Anterior cingulate cortex (tissue), 58 donors: Measurements from ENCODE around the gene SLC7A1.
A peak's percentile ranks its signal among the peaks of the same experiment; 100 is the strongest.

Experiments
- DNase-seq, 58 donors: peaks; one replicate each; lab custom pipeline; 2025; lab: John Stamatoyannopoulos, UW

Gene SLC7A1

DNA sequence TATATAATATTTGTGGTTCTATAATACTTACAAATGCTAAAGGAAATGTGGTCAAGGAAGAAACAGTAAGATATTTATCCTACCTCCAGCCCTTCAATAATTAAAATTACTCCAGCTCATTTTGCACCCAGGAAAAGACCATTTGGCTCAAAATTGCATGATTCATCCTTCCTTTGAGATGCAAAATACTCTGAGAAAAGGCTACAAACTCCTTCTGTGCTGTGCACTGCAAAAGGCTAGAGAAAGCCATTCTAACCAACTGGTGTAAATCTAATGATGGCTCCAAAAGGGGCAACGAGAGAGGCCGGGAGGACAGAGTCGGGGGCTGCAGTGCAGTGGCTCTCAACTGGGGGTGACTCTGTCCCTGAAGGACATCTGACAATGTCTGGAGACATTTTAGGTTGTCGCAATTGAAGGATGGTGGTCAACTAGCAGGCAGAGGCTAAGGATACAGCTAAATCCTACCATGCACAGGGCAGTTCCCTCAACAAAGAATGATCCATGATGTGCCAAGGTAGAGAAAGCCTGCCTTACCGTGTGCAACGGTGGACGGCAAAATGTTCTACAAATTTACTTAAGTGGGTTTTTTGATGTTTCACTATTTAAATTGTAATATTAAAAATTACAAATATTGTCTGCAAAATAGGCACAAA, 32.6 kb downstream of the SLC7A1 start:
- peak in 1 of 58 donors; percentile 10 for DNase-seq

DNA sequence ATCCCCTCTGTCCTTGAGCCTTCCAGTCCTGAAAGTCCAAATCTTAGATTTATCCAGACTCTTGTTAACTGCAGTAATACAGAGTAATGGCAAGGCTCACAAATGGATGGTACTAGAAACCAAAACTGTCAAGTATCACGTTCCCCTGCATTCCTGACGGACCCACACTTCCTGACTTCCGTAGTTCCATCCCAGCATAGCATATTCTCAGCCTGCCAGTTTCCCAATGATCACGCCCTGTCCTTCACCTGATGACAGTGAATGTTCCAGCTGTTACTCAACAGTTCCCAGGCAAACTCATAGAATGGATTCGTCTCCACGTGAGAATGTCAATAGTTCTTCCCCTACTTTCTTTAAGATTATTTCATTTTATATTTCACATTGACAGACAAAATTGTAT, 33.6 kb downstream of the SLC7A1 start:
- no peak for DNase-seq

DNA sequence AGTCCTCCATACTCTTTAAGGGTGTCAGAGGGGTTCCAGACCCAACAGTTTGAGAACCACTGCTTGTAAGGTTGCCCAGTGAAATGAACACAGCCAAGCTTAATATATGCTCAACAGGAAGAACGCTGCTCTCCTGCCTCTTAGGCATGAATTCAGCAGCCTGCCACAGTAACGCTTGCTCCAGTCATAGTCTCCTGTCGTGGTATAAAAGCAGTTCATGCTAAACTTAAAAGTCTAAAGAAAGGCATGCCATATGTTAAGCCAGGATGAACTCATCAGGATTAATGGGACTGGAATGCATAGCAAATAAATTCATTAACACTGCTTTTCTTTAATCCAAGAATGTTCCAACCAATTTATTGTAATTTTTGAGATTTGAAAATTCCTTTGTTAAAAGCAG, 38.7 kb downstream of the SLC7A1 start:
- DNase-seq: no peak

DNA sequence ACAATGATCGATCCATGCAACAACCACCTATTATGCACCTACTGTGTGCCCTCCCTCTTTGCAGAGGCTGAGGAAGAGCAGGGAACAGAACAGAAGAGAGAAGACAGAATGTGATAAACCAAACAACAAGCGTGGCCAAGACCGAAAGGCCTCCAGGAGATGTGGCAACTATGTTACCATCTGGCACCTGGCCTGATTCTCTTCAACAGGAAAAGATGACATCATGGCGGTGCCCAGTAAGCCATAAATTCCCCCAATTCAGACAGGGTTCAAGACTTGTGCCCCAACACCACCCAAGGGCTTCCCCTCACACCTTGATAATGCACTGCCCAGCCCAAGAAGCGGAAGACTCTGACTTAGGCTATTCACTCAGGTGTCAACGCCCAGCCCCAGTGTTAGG, 44.3 kb downstream of the SLC7A1 start:
- no peak for DNase-seq

DNA sequence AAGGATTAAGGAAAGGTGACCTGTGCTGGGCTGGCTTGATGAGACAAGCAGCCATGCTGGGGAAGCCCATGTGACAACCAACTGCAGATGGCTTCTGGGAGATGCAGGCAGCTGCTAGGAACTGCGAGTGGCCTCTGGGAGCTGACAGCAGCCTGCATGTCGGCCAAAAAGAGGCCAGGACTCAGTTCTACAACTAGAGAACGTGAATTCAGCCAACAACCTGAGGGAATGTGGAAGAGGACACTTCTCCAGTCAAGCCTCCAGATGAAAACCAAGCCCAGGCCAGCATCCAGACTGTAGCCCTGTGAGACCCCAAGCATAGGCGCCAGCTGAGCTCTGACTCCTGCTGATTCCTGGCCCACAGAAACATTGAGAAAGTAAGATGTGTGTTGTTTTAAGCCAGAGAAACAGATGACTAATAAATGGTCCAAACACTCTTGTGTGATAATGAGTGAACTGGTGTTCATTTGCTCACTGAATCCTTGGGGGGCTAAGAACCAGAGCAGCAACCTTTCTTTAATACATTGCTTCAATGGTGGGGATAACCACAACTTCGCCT, 45.0 kb downstream of the SLC7A1 start:
- DNase-seq: no peak

DNA sequence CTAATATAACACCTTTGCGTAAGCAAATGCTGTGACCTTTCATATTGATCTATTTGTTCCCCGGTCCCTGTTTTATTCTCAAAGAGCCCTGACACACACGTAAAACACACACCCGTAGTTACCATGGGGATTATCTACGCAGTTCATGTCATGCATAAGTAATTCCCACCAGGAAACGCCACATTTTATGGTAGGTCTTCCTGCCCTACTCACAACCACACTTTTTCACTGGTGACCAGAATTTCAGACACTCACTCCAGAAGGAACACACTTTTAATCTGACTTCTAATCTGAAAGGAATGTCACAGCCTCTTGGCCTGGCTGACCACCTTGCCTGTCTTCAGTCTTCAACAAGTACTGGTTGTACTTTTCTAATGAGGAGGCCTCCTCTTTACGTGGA, 46.8 kb downstream of the SLC7A1 start:
- DNase-seq: no peak

DNA sequence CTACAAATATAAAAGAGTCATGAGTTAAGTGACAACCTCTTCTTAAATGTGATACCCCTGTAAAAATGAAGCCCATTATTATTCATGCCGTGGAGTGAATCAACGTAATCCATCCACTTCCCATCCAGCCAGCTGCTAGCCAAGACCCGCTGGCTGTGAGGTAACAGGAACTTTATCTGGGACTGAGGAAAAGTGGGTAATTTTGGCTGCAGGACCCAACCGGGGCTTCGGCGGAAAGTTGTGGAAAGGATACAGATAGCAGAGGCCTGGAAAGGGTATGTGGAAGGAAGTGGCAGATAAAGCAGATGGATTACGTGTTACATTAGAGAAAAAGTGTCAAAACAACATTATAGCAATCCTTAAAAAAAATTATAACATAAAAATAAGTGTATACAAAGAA, 48.3 kb downstream of the SLC7A1 start:
- DNase-seq: no peak

DNA sequence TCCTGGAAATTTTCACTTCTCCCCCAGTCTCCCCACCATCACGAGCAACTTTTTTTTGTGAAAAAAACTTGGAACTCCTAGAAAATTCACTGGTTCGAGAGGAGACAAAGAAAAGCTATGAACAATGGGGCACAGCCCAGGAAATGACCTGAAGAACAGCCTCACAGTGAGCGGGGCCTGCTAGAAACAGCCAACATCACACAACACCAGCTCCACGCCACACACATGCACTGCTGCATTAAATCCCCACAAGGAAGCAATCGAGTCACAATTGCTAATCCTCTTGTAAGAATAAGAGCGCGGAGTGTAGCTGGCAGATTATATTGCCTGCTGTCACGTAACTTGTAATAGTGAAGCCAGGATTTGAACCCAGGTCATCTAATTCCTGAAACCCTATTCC, 48.8 kb downstream of the SLC7A1 start:
- DNase-seq: no peak

DNA sequence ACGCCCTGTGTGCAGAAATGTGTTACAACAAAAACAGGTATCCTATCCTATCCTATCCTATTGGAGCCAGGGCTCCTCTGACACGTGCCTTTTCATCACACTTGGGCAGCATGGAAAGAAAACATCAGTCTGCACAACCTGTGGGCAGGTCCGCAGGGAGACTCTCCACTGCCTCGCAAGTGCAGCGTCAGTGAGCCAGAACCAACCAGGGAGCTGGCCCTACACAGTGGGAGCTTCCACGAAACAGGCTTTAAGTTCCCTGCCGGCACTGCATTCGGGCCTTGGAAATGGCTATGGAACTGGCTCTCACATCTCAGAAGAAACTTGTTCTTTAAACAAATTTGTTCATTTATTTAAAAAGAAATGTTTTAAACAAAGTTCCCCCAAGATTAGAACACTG, 49.5 kb downstream of the SLC7A1 start:
- no peak for DNase-seq

DNA sequence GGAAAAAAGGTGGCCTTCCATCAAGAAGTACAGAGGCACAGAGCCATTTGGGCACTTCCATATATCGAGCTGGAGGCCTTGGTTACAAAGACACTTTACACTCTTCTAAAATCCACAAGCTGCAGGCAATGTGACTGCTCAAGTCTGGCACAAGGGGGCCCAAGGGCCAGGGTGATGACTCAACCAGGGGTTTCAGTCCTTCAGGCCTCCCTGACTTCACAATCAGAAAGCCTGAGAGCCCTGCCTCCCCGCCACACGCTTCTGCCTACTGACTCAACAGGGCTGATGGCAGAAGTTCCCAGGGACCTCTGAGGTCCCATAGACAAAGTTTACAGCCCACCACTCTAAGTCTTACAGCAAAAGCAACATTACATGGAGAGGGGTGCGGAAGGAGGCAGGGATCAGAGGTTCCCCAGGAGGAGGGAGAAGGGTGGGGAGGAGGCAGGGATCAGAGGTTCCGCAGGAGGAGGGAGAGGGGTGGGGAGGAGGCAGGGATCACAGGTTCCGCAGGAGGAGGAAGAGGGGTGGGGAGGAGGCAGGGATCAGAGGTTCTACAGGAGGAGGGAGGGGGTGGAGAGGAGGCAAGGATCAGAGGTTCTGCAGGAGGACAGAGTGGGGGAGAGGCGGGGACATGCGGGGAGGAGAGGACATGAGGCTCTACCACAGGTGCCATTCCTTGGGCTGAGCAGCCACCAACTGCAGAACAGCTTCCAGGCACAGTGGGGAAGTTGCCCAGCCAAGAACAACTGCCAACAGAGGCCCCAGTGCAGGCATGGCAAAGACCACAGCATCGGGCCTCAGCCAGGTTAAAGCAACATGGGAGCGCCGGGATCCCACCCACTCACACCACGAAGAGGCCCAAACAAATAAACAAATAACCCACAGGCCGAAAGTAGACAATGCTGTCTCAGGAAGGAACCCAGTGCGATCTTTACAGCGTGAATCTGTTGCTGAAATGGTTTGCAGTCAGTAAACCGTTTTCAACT, 52.0 kb downstream of the SLC7A1 start:
- no peak for DNase-seq

DNA sequence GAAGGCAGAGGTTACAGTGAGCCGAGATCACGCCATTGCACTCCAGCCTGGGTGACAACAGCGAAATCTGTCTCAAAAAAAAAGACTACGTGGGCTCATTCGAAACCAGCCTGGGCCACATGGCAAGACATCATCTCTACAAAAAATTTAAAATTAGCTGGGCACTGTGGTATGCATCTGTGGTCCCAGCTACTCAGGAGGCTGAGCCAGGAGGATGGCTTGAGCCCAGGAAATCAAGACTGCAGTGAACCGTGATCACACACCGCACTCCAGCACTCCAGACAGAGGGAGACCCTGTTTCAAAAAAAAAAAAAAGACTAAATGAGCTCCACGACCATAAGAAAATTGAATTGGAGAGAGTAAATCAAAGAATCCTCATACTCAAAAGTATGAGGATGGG, 53.1 kb downstream of the SLC7A1 start:
- no peak for DNase-seq

DNA sequence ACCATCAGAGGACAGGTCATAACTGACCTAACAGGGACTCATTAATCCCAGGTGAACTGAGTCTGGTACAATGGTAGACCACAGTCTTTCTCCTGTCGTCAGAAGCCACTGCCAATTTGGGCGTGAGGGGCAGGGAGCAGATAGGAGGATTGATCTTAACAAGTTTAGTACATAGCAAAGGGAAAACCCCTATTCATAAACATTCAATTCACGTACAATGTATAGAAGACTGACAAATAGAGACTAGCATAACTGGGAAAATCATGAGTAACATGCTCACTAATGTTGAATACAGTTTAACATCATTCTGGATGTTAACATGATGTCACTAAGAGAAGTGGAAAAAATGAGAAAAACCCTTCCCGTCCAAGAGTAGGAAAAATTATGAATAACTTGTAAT, 54.1 kb downstream of the SLC7A1 start:
- DNase-seq: no peak

DNA sequence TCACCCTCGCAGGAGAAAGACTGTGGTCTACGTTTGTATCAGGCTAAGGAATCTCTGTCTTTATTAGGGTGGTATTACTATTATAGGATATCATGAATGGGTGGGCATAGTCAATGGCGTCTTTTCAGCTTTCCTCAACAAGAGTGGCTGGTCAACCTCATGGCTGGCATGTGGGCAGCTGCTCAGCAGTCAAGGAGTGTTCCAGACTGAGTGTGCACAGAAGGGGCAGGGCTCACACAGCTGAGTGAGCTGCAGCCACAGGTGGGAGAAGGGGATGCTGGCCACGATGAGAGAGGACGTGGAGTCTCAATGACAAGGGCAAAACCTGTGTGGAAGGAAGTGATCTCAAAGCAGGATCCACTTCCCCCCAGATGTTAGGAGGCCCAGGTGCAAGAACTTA, 54.7 kb downstream of the SLC7A1 start:
- DNase-seq: no peak

DNA sequence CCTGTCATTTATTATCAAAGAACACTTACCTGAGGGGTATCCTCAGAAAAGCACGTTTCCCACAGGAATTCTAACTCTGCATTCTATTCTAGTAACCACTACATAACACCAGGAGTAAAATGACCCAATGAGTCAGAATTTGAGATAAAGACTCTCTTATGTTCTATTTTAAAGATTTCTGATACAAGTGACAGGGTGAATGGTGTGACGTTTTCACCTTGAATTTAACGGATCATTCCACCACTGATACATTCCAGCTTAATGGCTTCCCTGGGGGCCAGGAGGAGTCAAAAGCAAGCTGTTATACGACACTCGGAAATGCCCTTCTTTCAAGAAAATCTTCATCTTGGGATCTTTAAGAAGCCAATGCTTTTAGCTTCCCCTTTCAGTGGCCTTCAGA, 55.2 kb downstream of the SLC7A1 start:
- DNase-seq: no peak

DNA sequence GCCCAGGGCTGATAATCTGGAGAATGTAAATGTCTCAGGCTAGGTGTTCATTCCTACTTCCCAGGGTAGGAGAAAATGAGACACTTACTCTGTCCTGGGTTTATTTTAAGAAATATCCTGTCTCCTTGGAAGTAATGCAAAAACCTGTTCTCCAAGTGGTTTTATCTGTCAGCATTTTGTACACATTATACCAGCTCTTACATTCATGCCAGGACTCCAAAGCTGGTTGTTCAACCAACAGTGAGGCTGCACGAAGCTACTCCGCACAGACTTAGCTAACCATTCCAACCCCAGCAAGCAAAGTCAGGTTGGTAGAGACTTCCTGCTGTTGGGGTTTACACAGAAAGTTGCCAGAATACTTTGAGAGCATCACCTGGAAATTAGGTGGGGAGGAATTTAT, 55.6 kb downstream of the SLC7A1 start:
- no peak for DNase-seq

DNA sequence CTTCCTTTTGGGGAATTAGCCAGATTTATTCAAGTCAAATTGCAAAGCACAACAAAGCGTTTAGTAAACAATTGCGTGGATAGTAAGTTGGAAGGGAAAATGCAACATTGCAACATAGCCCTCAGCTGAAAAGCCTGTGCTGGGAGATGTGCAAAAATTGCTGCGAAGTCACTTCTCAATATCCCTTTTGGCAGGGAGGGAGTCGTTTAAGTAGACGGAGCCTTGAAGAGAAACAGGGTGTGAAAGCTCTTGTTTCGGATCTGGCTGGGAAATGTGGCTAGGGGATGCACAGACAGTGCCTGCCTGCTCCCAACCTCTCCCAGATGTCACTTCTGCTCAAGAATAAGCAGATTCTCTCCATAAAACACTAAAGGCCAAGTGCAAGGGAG, 56.8 kb downstream of the SLC7A1 start:
- DNase-seq: no peak

DNA sequence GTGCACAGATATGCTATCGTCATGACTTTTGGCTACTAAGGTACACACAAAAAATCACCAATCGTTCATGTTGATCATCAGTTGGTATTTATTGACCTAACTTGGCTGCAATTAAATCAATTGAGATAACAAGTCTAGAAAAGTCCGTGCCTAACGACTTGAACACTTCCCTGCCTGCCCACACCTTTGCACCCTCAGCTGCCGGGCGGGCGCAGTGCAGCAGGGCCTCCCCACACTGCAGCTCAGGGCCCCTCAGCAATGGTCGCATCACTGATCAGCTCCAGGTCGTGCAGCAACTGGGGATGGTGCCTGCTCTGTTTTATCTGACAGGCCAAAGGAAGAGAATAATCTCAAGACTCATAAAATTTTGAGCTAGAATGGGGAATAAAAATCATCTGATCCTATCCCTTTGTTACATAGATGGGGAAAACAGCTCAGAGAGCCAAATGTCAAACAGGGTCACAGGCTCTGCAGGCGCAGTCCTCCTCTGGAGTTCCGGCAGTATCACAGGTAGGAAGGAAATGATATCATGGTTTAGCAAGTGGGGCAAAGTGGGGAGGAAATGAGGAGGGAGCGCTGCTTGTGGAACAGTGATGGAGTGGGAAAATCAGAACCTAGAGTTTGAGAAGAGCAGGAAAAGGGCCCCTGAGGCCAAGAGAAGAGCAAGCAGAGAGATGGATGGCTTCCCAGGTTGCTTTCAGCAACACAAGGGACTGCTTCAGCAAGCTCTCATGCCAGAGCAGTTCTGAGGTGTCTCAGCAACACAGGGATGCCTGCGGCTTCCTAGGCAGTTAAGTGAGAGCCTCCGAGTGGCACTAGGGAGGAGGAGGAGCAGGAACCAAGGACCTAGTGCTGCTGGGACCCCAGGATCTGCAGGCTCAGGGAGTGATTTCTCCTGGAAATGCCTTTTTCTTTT, 57.5 kb downstream of the SLC7A1 start:
- peak in 1 of 58 donors; percentile 17 for DNase-seq

DNA sequence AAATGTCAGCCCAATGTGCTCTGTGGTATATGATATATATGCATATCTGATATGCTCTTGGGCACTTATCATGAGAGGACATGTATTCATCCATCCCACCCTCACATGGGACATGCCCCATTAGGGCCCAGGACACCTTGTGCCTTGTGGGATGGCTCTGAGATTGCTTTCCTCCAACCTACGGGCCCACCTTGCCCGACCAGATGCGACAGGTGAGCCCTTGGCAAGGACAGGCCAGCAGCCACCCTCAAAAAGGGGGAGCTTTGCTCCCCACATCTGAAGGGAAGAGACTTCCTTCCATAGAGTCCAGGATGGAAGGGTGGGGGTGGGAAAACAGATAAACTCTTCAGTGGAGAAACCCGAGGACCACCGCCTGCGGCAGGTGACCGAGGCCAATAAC, 58.6 kb downstream of the SLC7A1 start:
- DNase-seq: no peak

DNA sequence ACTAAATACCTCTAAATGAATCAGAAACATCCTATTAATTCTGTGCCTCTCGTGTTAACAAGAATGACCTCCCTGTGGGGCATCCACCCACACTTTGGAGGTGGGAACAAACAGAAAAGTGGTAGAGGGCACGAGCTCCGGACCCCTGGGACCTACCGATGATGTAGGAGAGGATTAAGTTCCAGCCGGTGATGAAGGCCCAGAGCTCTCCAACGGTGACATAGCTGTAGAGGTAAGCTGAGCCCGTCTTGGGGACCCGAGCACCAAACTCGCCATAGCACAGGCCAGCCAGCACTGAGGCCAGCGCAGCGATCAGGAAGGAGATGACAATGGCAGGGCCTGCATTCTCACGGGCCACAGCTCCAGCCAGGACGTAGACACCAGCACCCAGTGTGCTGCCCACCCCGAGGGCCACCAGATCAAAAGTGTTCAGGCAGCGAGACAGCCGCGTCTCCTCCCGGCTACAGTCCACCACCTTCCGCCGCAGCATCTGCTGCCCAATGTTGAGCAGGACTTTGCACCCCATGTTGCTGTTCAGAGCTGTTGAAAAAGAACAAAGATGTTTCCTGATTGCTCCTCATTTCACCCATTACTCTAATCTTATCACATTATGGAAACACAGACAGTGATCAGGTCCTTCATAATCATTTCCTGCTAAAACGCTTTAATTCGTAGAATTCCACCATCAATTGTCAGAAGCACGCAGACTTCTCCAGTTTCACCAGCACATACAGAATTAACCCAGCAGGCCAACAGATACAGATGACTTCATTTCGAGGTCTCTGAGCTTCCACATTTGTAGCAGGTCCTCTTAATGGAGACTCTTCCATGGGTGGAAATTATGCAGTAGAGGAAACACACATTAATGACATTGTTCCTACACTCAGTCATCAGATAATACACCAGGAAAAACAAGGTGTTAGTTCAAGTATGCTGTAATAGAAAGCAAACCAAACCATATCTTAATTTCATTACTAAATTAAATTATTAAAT, 59.5 kb downstream of the SLC7A1 start:
- DNase-seq: no peak
